ENCODE data around the gene ARV1.

GRCh38 chr1:231016234-231016633 is 37.3 kb downstream of the ARV1 start:
- TF ChIP-seq CTCF (IDR thresholded peaks at IDR 0.05) (no peak), POLR2A (IDR thresholded peaks at IDR 0.05) (no peak)
